ENCODE measurements around the gene TC2N. TPM values are rescaled to one million over a fixed set of nuclear protein-coding genes. Genes with fewer than 3 reads are reported as not detected.

The TC2N gene
- total and polyA plus RNA-seq, 2 of the 4 experiments (the other 2 are of a cell fraction): 0.03 to 0.18 TPM

- dilution Hi-C loops (cut with HindIII; ENCODE audit: low sequenced_read_pairs, unreplicated experiment) (no loop called here), in situ Hi-C loops (cut with MboI; ENCODE audit: low sequenced_read_pairs) (no loop called here), intact Hi-C loops (cut with micrococcal nuclease) (loop anchor here (5.0 kb wide), 1 partner anchor 258 kb away; no protein-coding TSS in a partner anchor)
- no peaks in the 10 kb centered on the region for H3K4me1 ChIP-seq (ENCODE audit: control insufficient read depth, insufficient read depth, low read length)
- no peak overlapping the region for H3K18ac ChIP-seq (ENCODE audit: low read depth, low read length)
- no peaks in the 10 kb centered on the region; the same call in 1 of the 2 replicates for H3K9me3 ChIP-seq (ENCODE audit: control insufficient read depth, insufficient read depth, low read length)
- H3K79me1 ChIP-seq (ENCODE audit: low read depth in 1 of 2, low read length in 2 of 2): peaks cover 8 to 23% of the 10 kb centered on the region in 2 experiments
- CTCF ChIA-PET: no interaction called here
- H2AFZ ChIP-seq (replicated peaks; ENCODE audit: low read length, poor library complexity): no peak overlapping the region
- H3K4ac ChIP-seq (ENCODE audit: low read depth, low read length): no peak overlapping the region
- peaks cover 5% of the 10 kb centered on the region; the same call in 1 of the 2 replicates for H3K36me3 ChIP-seq (ENCODE audit: control insufficient read depth, insufficient read depth, low read length)
- TF ChIP-seq RCOR1 (IDR thresholded peaks at IDR 0.05; ENCODE audit: insufficient replicate concordance, low read length) (no peak), MAFK (IDR thresholded peaks at IDR 0.05; ENCODE audit: low read depth, low read length) (no peak), CTCF (conservative IDR thresholded peaks at IDR 0.05; ENCODE audit: low read depth, low read length) (no peak), MAZ (IDR thresholded peaks at IDR 0.05; ENCODE audit: borderline replicate concordance, low read depth, low read length) (no peak), CEBPB (IDR thresholded peaks at IDR 0.05; ENCODE audit: low read depth, low read length) (no peak), NFE2L2 (IDR thresholded peaks at IDR 0.05; ENCODE audit: low read depth, low read length) (no peak), POLR2A (IDR thresholded peaks at IDR 0.05; ENCODE audit: low read depth, low read length) (no peak), MXI1 (IDR thresholded peaks at IDR 0.05; ENCODE audit: borderline replicate concordance, low read depth, low read length) (no peak), BHLHE40 (IDR thresholded peaks at IDR 0.05; ENCODE audit: low read depth, low read length) (no peak), ELK1 (IDR thresholded peaks at IDR 0.05; ENCODE audit: borderline replicate concordance, low read depth, low read length) (no peak), USF2 (IDR thresholded peaks at IDR 0.05; ENCODE audit: low read depth, low read length) (no peak), RAD21 (IDR thresholded peaks at IDR 0.05; ENCODE audit: low read length) (no peak), RFX5 (IDR thresholded peaks at IDR 0.05; ENCODE audit: low read depth, low read length) (no peak), CHD1 (IDR thresholded peaks at IDR 0.05; ENCODE audit: low read depth, low read length) (no peak), FOS (IDR thresholded peaks at IDR 0.05; ENCODE audit: low read depth, low read length) (no peak), SMC3 (IDR thresholded peaks at IDR 0.05; ENCODE audit: low read depth, low read length) (no peak)
- peaks cover under 1% of the 10 kb centered on the region; the same call in 1 of the 2 replicates for H3K9me1 ChIP-seq (ENCODE audit: insufficient read depth, low read length)
- H3K56ac ChIP-seq (ENCODE audit: extremely low read depth, insufficient read depth, low read length): no peak overlapping the region
- no peak overlapping the region for H2AK5ac ChIP-seq (ENCODE audit: low read depth, low read length)
- H2BK5ac ChIP-seq (ENCODE audit: low read depth, low read length, poor library complexity, severe bottlenecking): no peak overlapping the region
- H3K27ac ChIP-seq (ENCODE audit: insufficient read depth, low read length): no peak overlapping the region
- H4K91ac ChIP-seq (ENCODE audit: insufficient read depth, low read depth, low read length): no peak overlapping the region
- 0 out of 2 replicates have a peak, but pooled peaks cover 5% of the 10 kb centered on the region for H4K20me1 ChIP-seq (ENCODE audit: insufficient read depth, low read length)
- no peak for ATAC-seq (ENCODE audit: low read depth)
- H3K14ac ChIP-seq (replicated peaks; ENCODE audit: low read depth, low read length): no peak overlapping the region
- POLR2A ChIA-PET (ENCODE audit: unreplicated experiment): no interaction called here
- no peak overlapping the region for H2BK20ac ChIP-seq (ENCODE audit: low read depth, low read length)
- no peak overlapping the region for H2AK9ac ChIP-seq (replicated peaks; ENCODE audit: low read depth, low read length, poor library complexity)
- no peak overlapping the region for H2BK120ac ChIP-seq (ENCODE audit: low read depth, low read length)
- no peak overlapping the region for H4K8ac ChIP-seq (ENCODE audit: low read depth in 2 of 2, low read length in 2 of 2)
- no peak overlapping the region for H3K23ac ChIP-seq (ENCODE audit: low read depth, low read length)
- H3K9ac ChIP-seq (ENCODE audit: low read depth, low read length): no peak overlapping the region
- no peaks in the 10 kb centered on the region for H3K27me3 ChIP-seq (ENCODE audit: control insufficient read depth, insufficient read depth, low read length)
- no peak overlapping the region for H3K4me3 ChIP-seq (ENCODE audit: insufficient read depth, low read depth, low read length)
- H3K4me2 ChIP-seq (ENCODE audit: low read depth, low read length): no peak overlapping the region
- WGBS, 2 experiments (ENCODE audit: extremely low coverage in 2 of 2, insufficient read length in 1 of 2): no CpG with 5 or more reads among the region's 9 CpGs
- no peak overlapping the region for H2BK15ac ChIP-seq (ENCODE audit: low read depth, low read length)
- BruUV-seq (replicated peaks): no TSS peak
- H4K5ac ChIP-seq (ENCODE audit: low read depth, low read length): no peak overlapping the region
- no peak for DNase-seq
Measured at GRCh38 chr14:91910196-91910595, 42.9 kb upstream of the TC2N start.
